WTC11 (cell line): Measurements from ENCODE around the gene SLAMF6.

ENCODE experiments used
- ATF2 ChIP-seq: sonication (generic); formaldehyde crosslinking; IDR thresholded peaks from 2 replicates; pipeline ENCODE4 v1.8.1; 2022; ENCODE audit warnings: low read depth, missing genetic modification reagents, borderline replicate concordance
- CBFB ChIP-seq: sonication (generic); formaldehyde crosslinking; IDR thresholded peaks from 2 replicates; pipeline ENCODE4 v1.8.1; 2022; ENCODE audit warnings: mild to moderate bottlenecking, low read depth, missing genetic modification reagents
- CREB1 ChIP-seq: sonication (generic); formaldehyde crosslinking; IDR thresholded peaks from 2 replicates; pipeline ENCODE4 v1.8.0; 2023; ENCODE audit warnings: mild to moderate bottlenecking, missing genetic modification reagents
- CTCF ChIP-seq: fragments of 200-600 bp; IDR thresholded peaks from 2 replicates; pipeline ENCODE4 v1.8.0; 2022; ENCODE audit warnings: antibody characterized with exemption
- FOXJ3 ChIP-seq: sonication (generic); formaldehyde crosslinking; IDR thresholded peaks from 2 replicates; pipeline ENCODE4 v1.9.0; 2021; ENCODE audit warnings: missing genetic modification reagents, mild to moderate bottlenecking, borderline replicate concordance
- HMGXB4 ChIP-seq: sonication (generic); formaldehyde crosslinking; IDR thresholded peaks from 2 replicates; pipeline ENCODE4 v1.8.1; 2023; ENCODE audit warnings: mild to moderate bottlenecking, moderate library complexity, missing genetic modification reagents
- SMAD4 ChIP-seq: sonication (generic); formaldehyde crosslinking; IDR thresholded peaks from 2 replicates; pipeline ENCODE4 v1.8.0; 2022; ENCODE audit warnings: mild to moderate bottlenecking, missing genetic modification reagents
- TCF7 ChIP-seq: sonication (generic); formaldehyde crosslinking; IDR thresholded peaks from 2 replicates; pipeline ENCODE4 v1.8.0; 2022; ENCODE audit warnings: mild to moderate bottlenecking, low read depth, missing genetic modification reagents, moderate library complexity
- TP53 ChIP-seq: sonication (generic); formaldehyde crosslinking; IDR thresholded peaks from 2 replicates; pipeline ENCODE4 v1.8.1; 2023; ENCODE audit warnings: mild to moderate bottlenecking, missing genetic modification reagents
- ZNF219 ChIP-seq: sonication (generic); formaldehyde crosslinking; IDR thresholded peaks from 2 replicates; pipeline ENCODE4 v1.8.0; 2023; ENCODE audit warnings: missing genetic modification reagents, mild to moderate bottlenecking, borderline replicate concordance
- ZSCAN18 ChIP-seq: fragments of 250-450 bp; sonication (Bioruptor Pico); IDR thresholded peaks from 2 replicates; pipeline ENCODE4 v2.1.2; 2022; ENCODE audit warnings: mild to moderate bottlenecking, moderate library complexity

- TF ChIP-seq CTCF (no peak), TCF7 (CRISPR knock-in tag) (no peak), ZNF219 (CRISPR knock-in tag) (no peak), TP53 (no peak), CREB1 (no peak), SMAD4 (CRISPR knock-in tag) (no peak), FOXJ3 (CRISPR knock-in tag) (no peak), HMGXB4 (CRISPR knock-in tag) (no peak), ZSCAN18 (CRISPR knock-in tag) (no peak), CBFB (no peak), ATF2 (CRISPR knock-in tag) (no peak)
Measured at GRCh38 chr1:160520582-160520981, 2.5 kb downstream of the SLAMF6 start.
